Measurements from ENCODE around the gene RASSF4. TPM values are rescaled to one million over a fixed set of nuclear protein-coding genes. Genes with fewer than 3 reads are reported as not detected.

RASSF4 gene
- total RNA-seq, 1 experiment from 2014 or later: 2.8 TPM

- no peak for DNase-seq (ENCODE audit: low read depth, low spot score)
- Histone ChIP-seq H3K4me2 (ENCODE audit: low read length) (no peak overlapping the region; the same call in 1 of the 2 replicates), H3K9ac (ENCODE audit: low read length) (peak overlapping the region; percentile 50), H3K9me3 (ENCODE audit: control insufficient read depth in 1 of 2, insufficient read depth in 1 of 2, low read depth in 1 of 2, low read length in 2 of 2) (no peaks in the 10 kb centered on the region), H3K9me2 (ENCODE audit: insufficient read depth) (no peaks in the 10 kb centered on the region), H3K36me3 (ENCODE audit: control insufficient read depth in 1 of 2, insufficient read depth in 2 of 2, low read length in 2 of 2) (no peaks in the 10 kb centered on the region), H3K27ac (ENCODE audit: low read depth, low read length) (no peak overlapping the region; the same call in 1 of the 2 replicates), H2AFZ (ENCODE audit: low read depth, low read length, poor library complexity, severe bottlenecking) (no peak overlapping the region), H3K4me3 (replicated peaks in 1 of 2; ENCODE audit: low read depth in 1 of 2, low read length in 2 of 2) (no peak overlapping the region), H3K27me3 (ENCODE audit: insufficient read depth, low read length) (no peaks in the 10 kb centered on the region), H4K20me1 (ENCODE audit: insufficient read depth) (no peaks in the 10 kb centered on the region), H3K79me2 (ENCODE audit: insufficient read depth, low read length) (no peaks in the 10 kb centered on the region), H3K4me1 (ENCODE audit: control insufficient read depth in 1 of 2, insufficient read depth in 2 of 2, low read length in 2 of 2) (peaks cover 41 to 53% of the 10 kb centered on the region in 2 experiments)
- TF ChIP-seq RAD21 (IDR thresholded peaks at IDR 0.05; ENCODE audit: low read depth): no peak
- no peak for TF ChIP-seq ZNF274 (IDR thresholded peaks at IDR 0.05; ENCODE audit: low read depth, low read length)
- TF ChIP-seq EZH2 (IDR thresholded peaks at IDR 0.05): no peak
- no peak for TF ChIP-seq CBX3 (IDR thresholded peaks at IDR 0.05; ENCODE audit: low read depth)
- TF ChIP-seq ZFX (IDR thresholded peaks at IDR 0.05): no peak
- TF ChIP-seq, protein P1, sequence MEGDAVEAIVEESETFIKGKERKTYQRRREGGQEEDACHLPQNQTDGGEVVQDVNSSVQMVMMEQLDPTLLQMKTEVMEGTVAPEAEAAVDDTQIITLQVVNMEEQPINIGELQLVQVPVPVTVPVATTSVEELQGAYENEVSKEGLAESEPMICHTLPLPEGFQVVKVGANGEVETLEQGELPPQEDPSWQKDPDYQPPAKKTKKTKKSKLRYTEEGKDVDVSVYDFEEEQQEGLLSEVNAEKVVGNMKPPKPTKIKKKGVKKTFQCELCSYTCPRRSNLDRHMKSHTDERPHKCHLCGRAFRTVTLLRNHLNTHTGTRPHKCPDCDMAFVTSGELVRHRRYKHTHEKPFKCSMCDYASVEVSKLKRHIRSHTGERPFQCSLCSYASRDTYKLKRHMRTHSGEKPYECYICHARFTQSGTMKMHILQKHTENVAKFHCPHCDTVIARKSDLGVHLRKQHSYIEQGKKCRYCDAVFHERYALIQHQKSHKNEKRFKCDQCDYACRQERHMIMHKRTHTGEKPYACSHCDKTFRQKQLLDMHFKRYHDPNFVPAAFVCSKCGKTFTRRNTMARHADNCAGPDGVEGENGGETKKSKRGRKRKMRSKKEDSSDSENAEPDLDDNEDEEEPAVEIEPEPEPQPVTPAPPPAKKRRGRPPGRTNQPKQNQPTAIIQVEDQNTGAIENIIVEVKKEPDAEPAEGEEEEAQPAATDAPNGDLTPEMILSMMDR (IDR thresholded peaks at IDR 0.05 in 2 of 3, conservative IDR thresholded peaks at IDR 0.05 in 1 of 3; ENCODE audit: borderline replicate concordance in 1 of 3, insufficient read depth in 1 of 3, low read depth in 2 of 3, low read length in 2 of 3): no peak
- TF ChIP-seq, protein P2, sequence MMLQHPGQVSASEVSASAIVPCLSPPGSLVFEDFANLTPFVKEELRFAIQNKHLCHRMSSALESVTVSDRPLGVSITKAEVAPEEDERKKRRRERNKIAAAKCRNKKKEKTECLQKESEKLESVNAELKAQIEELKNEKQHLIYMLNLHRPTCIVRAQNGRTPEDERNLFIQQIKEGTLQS (IDR thresholded peaks at IDR 0.05): no peak
- no peak for TF ChIP-seq ELF1 (IDR thresholded peaks at IDR 0.05; ENCODE audit: borderline replicate concordance, low read depth)
- TF ChIP-seq JUND (IDR thresholded peaks at IDR 0.05): no peak
- TF ChIP-seq FOSL1 (IDR thresholded peaks at IDR 0.05; ENCODE audit: low read depth): no peak
- no peak for TF ChIP-seq SIN3A (IDR thresholded peaks at IDR 0.05; ENCODE audit: low read depth)
- no peak for TF ChIP-seq YY1 (IDR thresholded peaks at IDR 0.05; ENCODE audit: extremely low read depth, insufficient replicate concordance, low read depth, low read length)
- TF ChIP-seq EGR1 (IDR thresholded peaks at IDR 0.05; ENCODE audit: low read depth): no peak
- no peak for TF ChIP-seq SP1 (IDR thresholded peaks at IDR 0.05; ENCODE audit: low read depth)
- CTCF ChIA-PET: interaction anchor here (1.1 kb wide), 1 partner anchor 13 kb away, joined by 3 read pairs; no protein-coding TSS in a partner anchor
- POLR2A ChIA-PET: no interaction called here
- intact Hi-C loops (cut with micrococcal nuclease): no loop called here
- no peak for ATAC-seq
- no TSS peak for BruUV-seq (replicated peaks)
- RAD21 ChIA-PET (ENCODE audit: low non-redundant PET in 1 of 2, low total read pairs in 2 of 2, uncharacterized antibody in 2 of 2, unreplicated experiment in 2 of 2): no interaction called here
Observed at GRCh38 chr10:44982496-44982895, 22.9 kb downstream of the RASSF4 start.
